SK-N-SH (cell line): ENCODE measurements around the gene CLTCL1. TPM values are rescaled to one million over a fixed set of nuclear protein-coding genes. Genes with fewer than 3 reads are reported as not detected.

Experiments used
- CTCF ChIA-PET: fragments of 300-600, 350-600 bp; formaldehyde crosslinking; extraction: SDS; loops from one replicate; lab custom pipeline; 2021; lab: Yijun Ruan, JAX
- POLR2A ChIA-PET: fragments of 350-600 bp; sonication (Branson Sonifier 250); formaldehyde crosslinking; extraction: SDS; loops from one replicate; lab custom pipeline; 2020; ENCODE audit warnings: antibody characterized with exemption, inconsistent platforms; lab: Yijun Ruan, JAX
- DNase-seq: peaks from one replicate; pipeline ENCODE4 v3.0.0; 2012
- H2AFZ ChIP-seq: fragments of 200-600 bp; sonication (generic); 2 replicates; pipeline ENCODE4 v1.8.1; 2016; ENCODE audit warnings: antibody characterized with exemption, mild to moderate bottlenecking, low read depth
- H3F3A ChIP-seq: fragments of 200-600 bp; sonication (generic); replicated peaks from 2 replicates; pipeline ENCODE3; 2016; ENCODE audit warnings: antibody characterized with exemption, mild to moderate bottlenecking; ENCODE audit not compliant: insufficient read depth
- H3K27ac ChIP-seq, 2 experiments: fragments of 200-500 bp in 1 of 2; fragments of 200-600 bp in 1 of 2; sonication (Bioruptor generic) in 1 of 2; sonication (generic), shearing (Covaris generic) in 1 of 2; 2 replicates each; pipeline versions ENCODE4 v1.5.1 to v1.6.1; 2014 to 2016; ENCODE audit warnings: low read depth in 2 of 2, inconsistent platforms in 1 of 2, low read length in 1 of 2, mild to moderate bottlenecking in 1 of 2, mixed read lengths in 1 of 2
- H3K27me3 ChIP-seq: fragments of 200-600 bp; sonication (generic), shearing (Covaris generic); 2 replicates; pipeline ENCODE4 v1.6.1; 2016; ENCODE audit warnings: mixed run types; ENCODE audit not compliant: insufficient read depth
- H3K36me3 ChIP-seq, 2 experiments: fragments of 200-500 bp in 1 of 2; fragments of 200-600 bp in 1 of 2; sonication (Bioruptor generic) in 1 of 2; sonication (generic) in 1 of 2; replicated peaks in 1 of 2; 2 replicates each; pipeline versions ENCODE3 to v1.5.1; 2014 to 2016; ENCODE audit warnings: low read length in 1 of 2, mild to moderate bottlenecking in 1 of 2; ENCODE audit not compliant: insufficient read depth in 2 of 2, control insufficient read depth in 1 of 2
- H3K4me1 ChIP-seq, 2 experiments: fragments of 200-500 bp in 1 of 2; fragments of 200-600 bp in 1 of 2; sonication (Bioruptor generic) in 1 of 2; sonication (generic), shearing (Covaris generic) in 1 of 2; 2 replicates each; pipeline versions ENCODE4 v1.5.1 to v1.6.1; 2014 to 2016; ENCODE audit warnings: low read depth in 1 of 2, low read length in 1 of 2, mixed run types in 1 of 2; ENCODE audit not compliant: insufficient read depth in 2 of 2, control insufficient read depth in 1 of 2
- H3K4me2 ChIP-seq: fragments of 200-600 bp; sonication (generic), shearing (Covaris generic); 2 replicates; pipeline ENCODE4 v1.6.1; 2017; ENCODE audit warnings: mixed run types
- H3K4me3 ChIP-seq, 2 experiments: fragments of 200-500 bp in 1 of 2; fragments of 200-600 bp in 1 of 2; sonication (Bioruptor generic) in 1 of 2; sonication (generic), shearing (Covaris generic) in 1 of 2; 2 replicates each; pipeline versions ENCODE4 v1.5.1 to v1.8.1; 2014 to 2016; ENCODE audit warnings: low read depth in 2 of 2, inconsistent platforms in 1 of 2, low read length in 1 of 2, mild to moderate bottlenecking in 1 of 2, mixed read lengths in 1 of 2, moderate library complexity in 1 of 2
- H3K79me2 ChIP-seq: fragments of 200-600 bp; sonication (generic); 2 replicates; pipeline ENCODE4 v1.8.1; 2017; ENCODE audit warnings: mild to moderate bottlenecking; ENCODE audit not compliant: insufficient read depth
- H3K9ac ChIP-seq: fragments of 200-600 bp; sonication (generic); 2 replicates; pipeline ENCODE4 v1.6.1; 2017; ENCODE audit warnings: mixed run types
- H3K9me2 ChIP-seq: fragments of 200-600 bp; sonication (generic); 2 replicates; pipeline ENCODE4 v1.6.1; 2017; ENCODE audit warnings: mixed run types
- H3K9me3 ChIP-seq: fragments of 200-600 bp; sonication (generic); 2 replicates; pipeline ENCODE4 v1.6.1; 2017; ENCODE audit warnings: mixed run types, mild to moderate bottlenecking, moderate library complexity
- H4K20me1 ChIP-seq: fragments of 200-600 bp; sonication (generic); 2 replicates; pipeline ENCODE4 v1.6.1; 2017; ENCODE audit warnings: mild to moderate bottlenecking, mixed run types; ENCODE audit not compliant: insufficient read depth
- MEF2A ChIP-seq: IDR thresholded peaks from 2 replicates; pipeline ENCODE4 v1.4.0; 2012; ENCODE audit warnings: low read depth, borderline replicate concordance
- NFIC ChIP-seq: IDR thresholded peaks from 2 replicates; pipeline ENCODE4 v1.4.0; 2012; ENCODE audit warnings: borderline replicate concordance
- PBX3 ChIP-seq: IDR thresholded peaks from 2 replicates; pipeline ENCODE4; 2012
- POLR2AphosphoS5 ChIP-seq: IDR thresholded peaks from 2 replicates; pipeline ENCODE4 v1.6.1; 2012; ENCODE audit warnings: low read depth, low read length
- RFX5 ChIP-seq: IDR thresholded peaks from 2 replicates; pipeline ENCODE4 v1.6.1; 2012; ENCODE audit warnings: mild to moderate bottlenecking, improper control_type of control experiment, low read length
- TAF1 ChIP-seq: IDR thresholded peaks from 2 replicates; pipeline ENCODE4 v1.6.1; 2012; ENCODE audit warnings: low read depth, mild to moderate bottlenecking, low read length, moderate library complexity, borderline replicate concordance
- USF1 ChIP-seq: IDR thresholded peaks from 2 replicates; pipeline ENCODE4 v1.4.0; 2012; ENCODE audit warnings: low read depth, borderline replicate concordance
- YY1 ChIP-seq: IDR thresholded peaks from 2 replicates; pipeline ENCODE4 v1.4.0; 2012; ENCODE audit warnings: low read depth, mild to moderate bottlenecking
- WGBS: methylation state at CpG from one replicate; pipeline ENCODE4 v1.1.6; 2017; ENCODE audit warnings: low lambda C conversion rate; 5-methylcytosine and 5-hydroxymethylcytosine counted together
- polyA plus RNA-seq, 3 experiments: library from polyadenylated mRNA; depleted of rRNA; stranded (reverse); fragments of >200 nt; gene quantifications; 2 replicates each; pipeline ENCODE4 v1.2.3, GENCODE V29; 2012
- TF ChIP-seq, protein P1 (sequence below): fragments of 200-600 bp; sonication (generic); IDR thresholded peaks from 2 replicates; pipeline ENCODE4 v1.6.1; 2017; ENCODE audit warnings: antibody characterized with exemption, mild to moderate bottlenecking, moderate library complexity
- TF ChIP-seq, protein P2 (sequence below): IDR thresholded peaks from 2 replicates; pipeline ENCODE4 v1.4.0; 2012; ENCODE audit warnings: low read depth

The CLTCL1 gene
- polyA plus RNA-seq, 1 of the 3 experiments (the other 2 are of a cell fraction) = 6.7 TPM

DNA sequence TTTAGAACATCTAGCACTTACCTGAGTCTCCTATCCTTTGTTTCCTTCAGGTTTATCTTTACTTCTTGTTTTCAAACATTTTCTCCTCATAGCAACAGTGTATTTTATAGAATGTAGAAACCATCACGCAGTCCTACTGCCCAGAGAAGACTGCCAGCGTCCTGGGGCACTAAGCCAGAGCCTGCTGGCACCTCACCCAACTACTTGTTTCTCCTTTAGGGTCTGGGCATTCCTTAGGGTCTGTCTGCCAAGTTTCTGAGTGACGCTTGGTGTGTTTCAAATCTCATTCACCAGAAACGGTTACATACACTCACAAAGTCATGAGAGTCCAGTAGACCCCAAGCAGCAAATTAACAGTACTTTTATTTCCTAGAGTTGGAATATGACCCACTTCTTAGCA, 63.3 kb downstream of the CLTCL1 start:
- Histone ChIP-seq H2AFZ (no peak overlapping the region), H3K36me3 (peaks cover 38 to 42% of the 10 kb centered on the region in 2 experiments), H3K9me3 (no peaks in the 10 kb centered on the region), H3K27me3 (no peaks in the 10 kb centered on the region), H3K4me3 (no peak overlapping the region), H4K20me1 (no peaks in the 10 kb centered on the region), H3K9me2 (no peaks in the 10 kb centered on the region), H3K4me2 (no peak overlapping the region), H3K27ac (no peak overlapping the region), H3K4me1 (peaks cover 0 to 13% of the 10 kb centered on the region in 2 experiments; a peak in 2 of 4 replicates), H3F3A (no peaks in the 10 kb centered on the region), H3K79me2 (no peaks in the 10 kb centered on the region), H3K9ac (no peak overlapping the region)
- ChIA-PET POLR2A (no interaction called here), CTCF (no interaction called here)
- DNase-seq = no peak
- TF ChIP-seq TAF1 (no peak), PBX3 (no peak), RFX5 (no peak), POLR2AphosphoS5 (no peak), NFIC (no peak), USF1 (no peak), MEF2A (no peak)
- TF ChIP-seq, protein P1, sequence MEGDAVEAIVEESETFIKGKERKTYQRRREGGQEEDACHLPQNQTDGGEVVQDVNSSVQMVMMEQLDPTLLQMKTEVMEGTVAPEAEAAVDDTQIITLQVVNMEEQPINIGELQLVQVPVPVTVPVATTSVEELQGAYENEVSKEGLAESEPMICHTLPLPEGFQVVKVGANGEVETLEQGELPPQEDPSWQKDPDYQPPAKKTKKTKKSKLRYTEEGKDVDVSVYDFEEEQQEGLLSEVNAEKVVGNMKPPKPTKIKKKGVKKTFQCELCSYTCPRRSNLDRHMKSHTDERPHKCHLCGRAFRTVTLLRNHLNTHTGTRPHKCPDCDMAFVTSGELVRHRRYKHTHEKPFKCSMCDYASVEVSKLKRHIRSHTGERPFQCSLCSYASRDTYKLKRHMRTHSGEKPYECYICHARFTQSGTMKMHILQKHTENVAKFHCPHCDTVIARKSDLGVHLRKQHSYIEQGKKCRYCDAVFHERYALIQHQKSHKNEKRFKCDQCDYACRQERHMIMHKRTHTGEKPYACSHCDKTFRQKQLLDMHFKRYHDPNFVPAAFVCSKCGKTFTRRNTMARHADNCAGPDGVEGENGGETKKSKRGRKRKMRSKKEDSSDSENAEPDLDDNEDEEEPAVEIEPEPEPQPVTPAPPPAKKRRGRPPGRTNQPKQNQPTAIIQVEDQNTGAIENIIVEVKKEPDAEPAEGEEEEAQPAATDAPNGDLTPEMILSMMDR = no peak
- TF ChIP-seq, protein P2, sequence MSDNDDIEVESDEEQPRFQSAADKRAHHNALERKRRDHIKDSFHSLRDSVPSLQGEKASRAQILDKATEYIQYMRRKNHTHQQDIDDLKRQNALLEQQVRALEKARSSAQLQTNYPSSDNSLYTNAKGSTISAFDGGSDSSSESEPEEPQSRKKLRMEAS = no peak
- 93% methylated on average over 4 of the region's 4 CpGs for WGBS

GRCh38 chr22:19226428-19226827, 65.1 kb downstream of the CLTCL1 start:
- Histone ChIP-seq H3K27me3 (no peaks in the 10 kb centered on the region), H3K9me3 (no peaks in the 10 kb centered on the region), H3K9me2 (no peaks in the 10 kb centered on the region), H3K4me2 (no peak overlapping the region), H4K20me1 (no peaks in the 10 kb centered on the region), H3K4me1 (peaks cover 0 to 6% of the 10 kb centered on the region in 2 experiments; a peak in 1 of 4 replicates), H3K79me2 (no peaks in the 10 kb centered on the region), H2AFZ (no peak overlapping the region), H3F3A (no peaks in the 10 kb centered on the region), H3K36me3 (peaks cover 48 to 49% of the 10 kb centered on the region in 2 experiments), H3K27ac (no peak overlapping the region), H3K4me3 (no peak overlapping the region), H3K9ac (no peak overlapping the region)
- DNase-seq = no peak
- no peak for TF ChIP-seq YY1
- ChIA-PET CTCF (interaction anchor here (1.3 kb wide), 1 partner anchor 47 kb away, joined by 4 read pairs; no protein-coding TSS in a partner anchor), POLR2A (no interaction called here)
